ENCODE measurements around the gene BHLHE40.
A peak's percentile ranks its signal among the peaks of the same experiment; 100 is the strongest.
"Not testable (repeated sequence)": the region's sequence is repeated elsewhere in the genome, so short reads cannot be mapped to it uniquely, and the experiment has no call there.

The BHLHE40 gene

GRCh38 chr3:4963669-4964570 lies 15.3 kb upstream of the BHLHE40 start:
- DNase-seq: no peak

- DNase-seq: not testable (repeated sequence)
These were observed 13.2 kb upstream of the BHLHE40 start for GRCh38 chr3:4966006-4966405.

- DNase-seq: not testable (repeated sequence)
These were observed 11.6 kb upstream of the BHLHE40 start for GRCh38 chr3:4967683-4968082.

- DNase-seq: not testable (repeated sequence)
These were observed 7.8 kb upstream of the BHLHE40 start for GRCh38 chr3:4971437-4971836.

DNA sequence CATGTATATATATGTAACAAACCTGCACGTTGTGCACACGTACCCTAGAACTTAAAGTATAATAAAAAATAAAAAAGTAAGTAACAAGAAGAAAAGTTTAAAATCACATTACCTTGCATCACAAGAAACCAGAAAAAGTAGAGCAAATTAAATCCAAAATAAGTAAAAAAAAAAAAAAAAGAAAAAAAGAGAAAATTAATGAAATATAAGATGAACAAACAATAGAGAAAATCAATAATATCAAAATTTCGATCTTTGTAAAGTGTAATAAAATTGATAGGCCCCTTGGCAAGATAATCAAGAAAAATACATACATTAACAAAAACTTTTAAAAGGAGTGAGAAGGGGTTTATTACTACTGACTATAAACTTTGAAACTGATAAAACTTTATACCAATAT lies 7.4 kb upstream of the BHLHE40 start:
- DNase-seq: no peak

DNA sequence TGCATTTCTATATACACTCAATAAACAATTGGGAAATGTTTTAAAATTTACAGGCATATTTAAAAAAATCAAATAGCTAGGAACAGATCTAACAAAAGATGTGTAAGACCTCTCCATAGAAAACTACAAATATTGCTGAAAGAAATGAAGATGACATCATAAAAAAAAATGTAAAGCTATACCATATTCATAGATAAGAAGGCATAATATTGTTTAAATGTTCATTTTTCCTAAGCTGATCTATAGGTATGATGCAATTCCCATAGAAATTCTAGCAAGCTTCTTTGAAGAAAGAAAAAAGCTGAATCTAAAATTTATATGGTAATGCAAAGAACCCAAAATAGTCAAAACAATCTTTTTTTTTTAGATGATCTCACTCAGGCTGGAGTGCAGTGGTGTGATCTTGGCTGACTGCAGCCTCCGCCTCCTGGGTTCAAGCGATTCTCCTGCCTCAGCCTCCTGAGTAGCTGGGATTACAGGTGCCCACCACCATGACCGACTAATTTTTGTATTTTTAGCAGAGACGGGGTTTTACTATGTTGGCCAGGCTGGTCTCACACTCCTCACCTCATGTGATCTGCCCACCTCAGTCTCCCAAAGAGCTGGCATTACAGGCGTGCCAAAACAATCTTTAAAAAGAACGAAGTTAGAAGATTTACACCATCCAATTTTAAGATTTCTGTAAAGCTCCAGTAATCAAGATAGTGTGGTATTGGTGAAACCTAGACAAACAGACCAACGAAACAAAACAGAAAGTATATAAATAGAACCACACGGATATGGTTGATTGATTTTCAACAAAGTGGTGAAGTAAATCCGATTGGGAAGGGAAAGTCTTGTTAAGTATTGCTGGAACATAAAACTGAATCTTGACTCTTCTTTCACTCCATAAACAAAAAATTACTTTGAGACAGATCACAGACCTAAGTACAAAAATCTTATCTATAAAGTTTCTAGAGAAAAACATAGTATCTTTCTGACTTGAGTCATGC lies 6.3 kb upstream of the BHLHE40 start:
- DNase-seq: no peak

- no peak for DNase-seq
These were observed 5.1 kb upstream of the BHLHE40 start for GRCh38 chr3:4974154-4974553.

DNA sequence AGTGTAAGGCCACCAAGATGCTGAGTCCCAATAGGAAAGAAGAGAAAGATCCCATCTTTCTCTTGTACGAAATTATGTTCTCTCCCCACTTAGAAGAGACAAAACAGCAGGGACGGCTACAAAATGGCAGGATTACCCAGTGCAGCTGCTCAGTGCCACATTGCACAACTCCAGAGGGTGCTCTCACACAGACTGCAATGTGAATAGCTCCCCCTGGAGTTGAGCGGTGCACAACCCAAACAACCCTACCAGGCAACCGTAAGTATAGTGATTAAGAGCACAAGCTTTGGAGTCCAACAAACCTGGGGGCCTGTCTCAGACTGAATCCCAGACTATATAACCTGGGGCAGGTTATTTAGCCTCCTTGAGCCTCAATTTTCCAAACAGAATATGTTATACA lies 3.1 kb upstream of the BHLHE40 start:
- DNase-seq: peak in 1 of 2 experiments; percentile 44

GRCh38 chr3:4977001-4977852 lies 2.0 kb upstream of the BHLHE40 start:
- peak; percentile 33 to 47 for DNase-seq

GRCh38 chr3:4977853-4978203 lies 1.4 kb upstream of the BHLHE40 start:
- DNase-seq: peak in 1 of 2 experiments; percentile 42

- DNase-seq: peak; percentile 52 to 76
These were observed 852 bp upstream of the BHLHE40 start for GRCh38 chr3:4978204-4978965.

GRCh38 chr3:4978966-4979427 lies 240 bp upstream of the BHLHE40 start:
- peak; percentile 79 to 92 for DNase-seq

GRCh38 chr3:4980229-4981203 lies 1.3 kb downstream of the BHLHE40 start:
- peak; percentile 82 to 88 for DNase-seq

DNA sequence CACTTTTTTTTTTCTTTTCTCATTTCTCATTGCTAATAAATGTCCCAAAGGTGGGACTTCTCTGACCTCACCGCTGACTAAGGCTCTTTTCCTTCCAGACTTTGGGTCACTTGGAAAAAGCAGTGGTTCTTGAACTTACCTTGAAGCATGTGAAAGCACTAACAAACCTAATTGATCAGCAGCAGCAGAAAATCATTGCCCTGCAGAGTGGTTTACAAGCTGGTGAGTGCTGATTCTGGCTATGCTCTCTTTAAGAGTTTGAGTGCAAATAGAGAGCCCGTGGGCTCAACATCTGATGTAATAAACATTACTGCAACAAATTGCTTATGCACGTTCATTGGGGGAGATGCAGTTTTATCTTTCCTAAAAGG lies 2.0 kb downstream of the BHLHE40 start:
- DNase-seq: no peak

DNA sequence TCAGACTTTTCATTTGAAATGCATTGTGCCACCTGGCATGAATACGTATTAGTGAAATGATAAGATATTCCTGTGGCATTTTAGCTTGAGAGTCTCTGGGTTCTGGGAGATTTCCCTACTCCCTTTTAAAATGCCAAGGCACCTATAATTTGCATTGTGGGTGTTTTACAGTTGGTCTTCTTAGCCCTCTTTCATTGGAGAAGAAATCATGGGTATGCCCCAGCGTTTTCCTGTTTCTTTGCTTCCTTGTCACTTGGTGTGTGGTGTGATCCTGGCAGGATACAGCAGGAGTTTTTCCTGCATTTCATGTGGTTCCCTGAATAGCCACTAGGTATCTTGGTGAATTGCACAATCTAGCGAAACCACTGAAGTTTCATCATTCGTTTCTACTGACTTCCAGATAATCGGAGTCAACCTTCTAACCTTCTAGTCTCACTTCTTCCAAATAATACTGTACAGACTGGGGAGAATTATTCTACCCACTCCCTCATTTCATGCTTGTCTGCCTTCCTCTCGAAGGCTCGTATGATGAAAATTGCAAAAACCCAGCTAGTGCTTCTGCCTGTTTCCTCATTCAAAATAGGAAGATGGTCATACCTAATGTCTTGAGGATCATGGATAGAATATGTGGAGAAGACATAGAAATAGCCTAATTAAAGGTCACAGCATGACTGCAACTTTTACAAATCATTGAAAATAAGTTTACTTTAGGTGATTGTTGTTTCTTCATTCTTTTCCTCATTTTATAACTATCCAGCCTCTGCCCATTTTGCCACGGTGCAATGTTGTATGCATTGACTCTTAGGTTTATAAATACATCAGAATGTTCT lies 2.6 kb downstream of the BHLHE40 start:
- DNase-seq: no peak

- DNase-seq: no peak
These were observed 3.8 kb downstream of the BHLHE40 start for GRCh38 chr3:4982773-4983738.

DNA sequence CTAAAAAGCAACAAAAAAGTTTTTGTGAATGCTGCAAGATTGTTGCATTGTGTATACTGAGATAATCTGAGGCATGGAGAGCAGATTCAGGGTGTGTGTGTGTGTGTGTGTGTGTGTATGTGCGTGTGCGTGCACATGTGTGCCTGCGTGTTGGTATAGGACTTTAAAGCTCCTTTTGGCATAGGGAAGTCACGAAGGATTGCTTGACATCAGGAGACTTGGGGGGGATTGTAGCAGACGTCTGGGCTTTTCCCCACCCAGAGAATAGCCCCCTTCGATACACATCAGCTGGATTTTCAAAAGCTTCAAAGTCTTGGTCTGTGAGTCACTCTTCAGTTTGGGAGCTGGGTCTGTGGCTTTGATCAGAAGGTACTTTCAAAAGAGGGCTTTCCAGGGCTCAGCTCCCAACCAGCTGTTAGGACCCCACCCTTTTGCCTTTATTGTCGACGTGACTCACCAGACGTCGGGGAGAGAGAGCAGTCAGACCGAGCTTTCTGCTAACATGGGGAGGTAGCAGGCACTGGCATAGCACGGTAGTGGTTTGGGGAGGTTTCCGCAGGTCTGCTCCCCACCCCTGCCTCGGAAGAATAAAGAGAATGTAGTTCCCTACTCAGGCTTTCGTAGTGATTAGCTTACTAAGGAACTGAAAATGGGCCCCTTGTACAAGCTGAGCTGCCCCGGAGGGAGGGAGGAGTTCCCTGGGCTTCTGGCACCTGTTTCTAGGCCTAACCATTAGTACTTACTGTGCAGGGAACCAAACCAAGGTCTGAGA lies 4.7 kb downstream of the BHLHE40 start:
- DNase-seq: peak; percentile 46 to 78

GRCh38 chr3:4984511-4984864 lies 5.3 kb downstream of the BHLHE40 start:
- no peak for DNase-seq

Measured in stimulated activated CD4-positive, alpha-beta T cell treated with anti-CD3 and anti-CD28 coated beads, Interleukin-4, amount 100 ng/mL, for 4 hours (primary cell).